ENCODE measurements around the gene CLN6. TPM values are rescaled to one million over a fixed set of nuclear protein-coding genes. Genes with fewer than 3 reads are reported as not detected.

CLN6 gene
- total RNA-seq, 1 experiment from 2014 or later: 68.7 TPM

GRCh38 chr15:68249058-68249713 lies 19.7 kb upstream of the CLN6 start:
- no peak for DNase-seq (ENCODE audit: low read depth, low spot score)
- H3K9me3 ChIP-seq (ENCODE audit: control insufficient read depth, insufficient read depth, low read depth, low read length): 0 out of 2 replicates have a peak, but pooled peaks cover 2% of the 10 kb centered on the region
- in situ Hi-C loops (cut with HindIII; ENCODE audit: low pct_unique_long_range_greater_than_20kb, low sequenced_read_pairs) (no loop called here), intact Hi-C loops (cut with micrococcal nuclease; ENCODE audit: unreplicated experiment) (no loop called here)
- POLR2A ChIA-PET: interaction anchor here (0.7 kb wide), 1 partner anchor 12 kb away, joined by 3 read pairs; no protein-coding TSS in a partner anchor
- no peak overlapping the region for H3K4me3 ChIP-seq (ENCODE audit: low read depth in 2 of 2, low read length in 2 of 2)
- H3K27me3 ChIP-seq (ENCODE audit: control insufficient read depth, insufficient read depth, low read length): no peaks in the 10 kb centered on the region; the same call in 1 of the 2 replicates
- H3K4me1 ChIP-seq (ENCODE audit: control insufficient read depth, insufficient read depth, low read length): no peaks in the 10 kb centered on the region
- no peak overlapping the region for H3K27ac ChIP-seq (ENCODE audit: low read length)
- CTCF ChIA-PET: interaction anchor here (1.2 kb wide), 1 partner anchor 57 kb away, joined by 4 read pairs; no protein-coding TSS in a partner anchor
- ATAC-seq: no peak
- BruUV-seq (replicated peaks): no TSS peak
- TF ChIP-seq, protein P1, sequence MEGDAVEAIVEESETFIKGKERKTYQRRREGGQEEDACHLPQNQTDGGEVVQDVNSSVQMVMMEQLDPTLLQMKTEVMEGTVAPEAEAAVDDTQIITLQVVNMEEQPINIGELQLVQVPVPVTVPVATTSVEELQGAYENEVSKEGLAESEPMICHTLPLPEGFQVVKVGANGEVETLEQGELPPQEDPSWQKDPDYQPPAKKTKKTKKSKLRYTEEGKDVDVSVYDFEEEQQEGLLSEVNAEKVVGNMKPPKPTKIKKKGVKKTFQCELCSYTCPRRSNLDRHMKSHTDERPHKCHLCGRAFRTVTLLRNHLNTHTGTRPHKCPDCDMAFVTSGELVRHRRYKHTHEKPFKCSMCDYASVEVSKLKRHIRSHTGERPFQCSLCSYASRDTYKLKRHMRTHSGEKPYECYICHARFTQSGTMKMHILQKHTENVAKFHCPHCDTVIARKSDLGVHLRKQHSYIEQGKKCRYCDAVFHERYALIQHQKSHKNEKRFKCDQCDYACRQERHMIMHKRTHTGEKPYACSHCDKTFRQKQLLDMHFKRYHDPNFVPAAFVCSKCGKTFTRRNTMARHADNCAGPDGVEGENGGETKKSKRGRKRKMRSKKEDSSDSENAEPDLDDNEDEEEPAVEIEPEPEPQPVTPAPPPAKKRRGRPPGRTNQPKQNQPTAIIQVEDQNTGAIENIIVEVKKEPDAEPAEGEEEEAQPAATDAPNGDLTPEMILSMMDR (IDR thresholded peaks at IDR 0.05): no peak
- TF ChIP-seq TCF7L2 (IDR thresholded peaks at IDR 0.05; ENCODE audit: low read depth, low read length) (no peak), SIN3A (IDR thresholded peaks at IDR 0.05; ENCODE audit: borderline replicate concordance, insufficient read depth, low read depth, low read length) (no peak), REST (IDR thresholded peaks at IDR 0.05; ENCODE audit: insufficient read depth in 1 of 2, low read depth in 2 of 2, low read length in 1 of 2) (no peak), POLR2AphosphoS5 (IDR thresholded peaks at IDR 0.05; ENCODE audit: low read depth, low read length) (no peak)
- no peaks in the 10 kb centered on the region for H3K36me3 ChIP-seq (ENCODE audit: control insufficient read depth, insufficient read depth, low read length)

GRCh38 chr15:68244235-68244634 lies 14.7 kb upstream of the CLN6 start:
- H3K4me1 ChIP-seq (ENCODE audit: control insufficient read depth, insufficient read depth, low read length): no peaks in the 10 kb centered on the region
- H3K36me3 ChIP-seq (ENCODE audit: control insufficient read depth, insufficient read depth, low read length): no peaks in the 10 kb centered on the region
- BruUV-seq (replicated peaks): no TSS peak
- H3K9me3 ChIP-seq (ENCODE audit: control insufficient read depth, insufficient read depth, low read depth, low read length): 0 out of 2 replicates have a peak, but pooled peaks cover 4% of the 10 kb centered on the region
- no peak overlapping the region for H3K4me3 ChIP-seq (ENCODE audit: low read depth in 2 of 2, low read length in 2 of 2)
- no peak overlapping the region for H3K27ac ChIP-seq (ENCODE audit: low read length)
- no peak for DNase-seq (ENCODE audit: low read depth, low spot score)
- intact Hi-C loops (cut with micrococcal nuclease; ENCODE audit: unreplicated experiment): no loop called here
- POLR2A ChIA-PET: interaction anchor here (0.6 to 0.7 kb wide), 2 partner anchors 342 to 555 kb away, joined by 3 read pairs; no protein-coding TSS in a partner anchor
- in situ Hi-C loops (cut with HindIII; ENCODE audit: low pct_unique_long_range_greater_than_20kb, low sequenced_read_pairs): no loop called here
- H3K27me3 ChIP-seq (ENCODE audit: control insufficient read depth, insufficient read depth, low read length): no peaks in the 10 kb centered on the region
- TF ChIP-seq SIN3A (IDR thresholded peaks at IDR 0.05; ENCODE audit: borderline replicate concordance, insufficient read depth, low read depth, low read length) (no peak), POLR2AphosphoS5 (IDR thresholded peaks at IDR 0.05; ENCODE audit: low read depth, low read length) (no peak), REST (IDR thresholded peaks at IDR 0.05; ENCODE audit: insufficient read depth in 1 of 2, low read depth in 2 of 2, low read length in 1 of 2) (no peak)
- ATAC-seq: no peak
- CTCF ChIA-PET: no interaction called here
